MM.1S (cell line): ENCODE measurements around the gene LBH.

Experiments used
- DNase-seq: peaks from one replicate; pipeline ENCODE4 v3.0.0-alpha.2; 2015
- H2AFZ ChIP-seq: fragments of 300-600 bp; sonication (generic); 2 replicates; pipeline ENCODE4 v1.6.0; 2016; ENCODE audit warnings: antibody characterized with exemption, low read length
- H3F3A ChIP-seq: fragments of 300-600 bp; sonication (generic); 2 replicates; pipeline ENCODE4 v1.6.1; 2016; ENCODE audit warnings: mild to moderate bottlenecking, antibody characterized with exemption, low read length, moderate library complexity, mixed read lengths; ENCODE audit not compliant: insufficient read depth
- H3K27ac ChIP-seq: fragments of 300-600 bp; sonication (generic); 2 replicates; pipeline ENCODE4 v1.5.1; 2016; ENCODE audit warnings: mild to moderate bottlenecking, low read length
- H3K27me3 ChIP-seq: fragments of 300-600 bp; sonication (generic); replicated peaks from 2 replicates; pipeline ENCODE4 v1.6.0; 2016; ENCODE audit warnings: low read length; ENCODE audit not compliant: insufficient read depth
- H3K36me3 ChIP-seq: fragments of 300-600 bp; sonication (generic); replicated peaks from 2 replicates; pipeline ENCODE4 v1.6.1; 2016; ENCODE audit warnings: mild to moderate bottlenecking, low read length, mixed read lengths; ENCODE audit not compliant: insufficient read depth
- H3K4me1 ChIP-seq: fragments of 300-600 bp; sonication (generic); 2 replicates; pipeline ENCODE4 v1.6.1; 2016; ENCODE audit warnings: low read length, mixed read lengths
- H3K4me2 ChIP-seq: fragments of 300-600 bp; sonication (generic); 2 replicates; pipeline ENCODE4 v1.6.0; 2016; ENCODE audit warnings: low read depth, low read length
- H3K4me3 ChIP-seq: fragments of 300-600 bp; sonication (generic); 2 replicates; pipeline ENCODE4 v1.5.1; 2016; ENCODE audit warnings: low read length, mixed read lengths
- H3K79me2 ChIP-seq: fragments of 300-600 bp; sonication (generic); 2 replicates; pipeline ENCODE4 v1.6.1; 2016; ENCODE audit warnings: mixed run types, low read length, mixed read lengths
- H3K9ac ChIP-seq: fragments of 300-600 bp; sonication (generic); 2 replicates; pipeline ENCODE4 v1.6.1; 2016; ENCODE audit warnings: low read length, mixed read lengths
- H3K9me2 ChIP-seq: fragments of 300-600 bp; sonication (generic); replicated peaks from 2 replicates; pipeline ENCODE4 v1.6.1; 2016; ENCODE audit warnings: mild to moderate bottlenecking, low read length, mixed read lengths; ENCODE audit not compliant: insufficient read depth
- H3K9me3 ChIP-seq: fragments of 300-600 bp; sonication (generic); replicated peaks from 2 replicates; pipeline ENCODE4 v1.6.1; 2016; ENCODE audit warnings: mild to moderate bottlenecking, low read length, mixed read lengths; ENCODE audit not compliant: insufficient read depth
- H4K20me1 ChIP-seq: fragments of 300-600 bp; sonication (generic); 2 replicates; pipeline ENCODE4 v1.6.1; 2016; ENCODE audit warnings: mild to moderate bottlenecking, low read length, moderate library complexity, mixed read lengths; ENCODE audit not compliant: insufficient read depth
- CTCF ChIP-seq: fragments of 300-600 bp; sonication (generic); IDR thresholded peaks from 2 replicates; pipeline ENCODE4 v1.5.1; 2016; ENCODE audit warnings: antibody characterized with exemption, low read length, mixed read lengths
- EZH2 ChIP-seq: fragments of 300-600 bp; sonication (generic); optimal IDR thresholded peaks from 2 replicates; pipeline ENCODE3; 2017; ENCODE audit warnings: low read depth, mild to moderate bottlenecking, antibody characterized with exemption, low read length, mixed read lengths
- EZH2phosphoT487 ChIP-seq: fragments of 300-600 bp; sonication (generic); IDR thresholded peaks from 2 replicates; pipeline ENCODE4 v1.6.1; 2018; ENCODE audit warnings: antibody characterized with exemption, low read length

Gene LBH

GRCh38 chr2:30223413-30223874 lies 7.9 kb upstream of the LBH start:
- Histone ChIP-seq H3K36me3 (no peaks in the 10 kb centered on the region), H3K9me3 (no peaks in the 10 kb centered on the region), H3K4me3 (no peak overlapping the region), H3F3A (no peaks in the 10 kb centered on the region), H3K9me2 (no peaks in the 10 kb centered on the region), H3K9ac (no peak overlapping the region), H3K27ac (no peak overlapping the region), H3K27me3 (no peaks in the 10 kb centered on the region), H2AFZ (no peak overlapping the region), H3K4me1 (peaks cover 4% of the 10 kb centered on the region), H4K20me1 (no peaks in the 10 kb centered on the region), H3K4me2 (no peak overlapping the region), H3K79me2 (no peaks in the 10 kb centered on the region)
- DNase-seq: no peak
- TF ChIP-seq CTCF: no peak
- no peak for TF ChIP-seq EZH2phosphoT487
- no peak for TF ChIP-seq EZH2

- no peak for TF ChIP-seq EZH2phosphoT487
- no peak for TF ChIP-seq CTCF
- TF ChIP-seq EZH2: no peak
- Histone ChIP-seq H3K4me2 (no peak overlapping the region), H3K9ac (no peak overlapping the region), H2AFZ (no peak overlapping the region), H3K9me2 (no peaks in the 10 kb centered on the region), H4K20me1 (no peaks in the 10 kb centered on the region), H3K9me3 (no peaks in the 10 kb centered on the region), H3K36me3 (no peaks in the 10 kb centered on the region), H3K4me1 (peaks cover 4% of the 10 kb centered on the region), H3K27me3 (no peaks in the 10 kb centered on the region), H3F3A (no peaks in the 10 kb centered on the region), H3K4me3 (no peak overlapping the region), H3K79me2 (no peaks in the 10 kb centered on the region), H3K27ac (no peak overlapping the region)
- no peak for DNase-seq
These were observed 7.2 kb upstream of the LBH start for GRCh38 chr2:30224151-30224550.

DNA sequence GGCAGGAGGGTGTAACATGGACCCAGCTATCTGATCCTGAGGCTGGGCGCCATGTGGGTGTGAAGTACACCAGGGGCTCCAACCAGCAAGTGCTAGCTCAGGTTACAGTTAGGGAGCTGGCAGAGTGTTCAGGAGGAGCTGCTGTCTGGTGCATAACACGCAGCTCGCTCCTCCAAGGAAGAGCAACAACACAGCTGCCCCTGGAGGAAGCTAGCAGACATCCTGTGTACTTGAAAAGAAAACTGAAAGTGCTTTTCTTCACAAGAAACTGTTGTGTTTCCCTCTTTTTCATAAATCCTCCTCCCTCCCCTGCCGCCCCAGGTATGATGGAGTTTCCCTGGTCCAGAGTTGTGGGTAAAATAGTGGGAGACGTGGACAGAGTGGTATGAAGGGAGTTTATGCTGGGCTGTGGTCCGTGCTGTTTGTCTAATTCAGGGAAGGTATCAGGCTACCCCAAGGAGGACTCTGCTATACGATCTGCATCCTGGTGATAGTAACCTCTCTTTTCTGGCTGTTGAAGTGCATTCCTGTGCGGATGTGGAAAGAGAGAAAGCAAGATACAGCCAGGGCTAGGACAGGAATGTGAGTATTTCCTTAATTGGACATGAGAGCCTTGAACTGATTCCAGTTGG lies 6.1 kb upstream of the LBH start:
- TF ChIP-seq CTCF (no peak), EZH2phosphoT487 (no peak), EZH2 (no peak)
- no peaks in the 10 kb centered on the region for H3K27me3 ChIP-seq
- no peaks in the 10 kb centered on the region for H3K9me2 ChIP-seq
- no peaks in the 10 kb centered on the region for H3K36me3 ChIP-seq
- no peaks in the 10 kb centered on the region for H3F3A ChIP-seq
- H2AFZ ChIP-seq: peak overlapping the region; percentile 98
- H3K27ac ChIP-seq: peak overlapping the region; percentile 37; the same call in 1 of the 2 replicates
- H3K4me2 ChIP-seq: peak overlapping the region; percentile 84
- DNase-seq: peak; percentile 81
- H4K20me1 ChIP-seq: no peaks in the 10 kb centered on the region
- H3K9me3 ChIP-seq: no peaks in the 10 kb centered on the region
- H3K79me2 ChIP-seq: no peaks in the 10 kb centered on the region
- peak overlapping the region; percentile 56 for H3K9ac ChIP-seq
- peaks cover 4% of the 10 kb centered on the region for H3K4me1 ChIP-seq
- H3K4me3 ChIP-seq: peak overlapping the region; percentile 62
